ENCODE data around the gene ARHGAP31.

Gene ARHGAP31

GRCh38 chr3:119453822-119454221 is 159.6 kb downstream of the ARHGAP31 start:
- no peak for DNase-seq

- DNase-seq, result no peak
Observed at GRCh38 chr3:119456469-119456868, 162.3 kb downstream of the ARHGAP31 start.

GRCh38 chr3:119457246-119457645 is 163.1 kb downstream of the ARHGAP31 start:
- DNase-seq, result no peak

GRCh38 chr3:119463171-119464169 is 169.3 kb downstream of the ARHGAP31 start, which contains the start of gene TMEM39A:
Gene TMEM39A, minus strand, starts transcription at chr3:119463615. Its CDS starts 1,541 bp downstream, at chr3:119462074.
- peak; percentile 99 for DNase-seq

- no peak for DNase-seq
Observed at GRCh38 chr3:119468041-119468440, 173.9 kb downstream of the ARHGAP31 start.

- DNase-seq, result peak; percentile 11
Observed at GRCh38 chr3:119469418-119470189, 175.4 kb downstream of the ARHGAP31 start.
